HG03354 (cell line): ENCODE results near the gene ANKRD10.

Experiments used
- ATAC-seq: cut with Tn5 transposase; IDR thresholded peaks from one replicate; pipeline ENCODE4 v1.9.1; 2021; ENCODE audit warnings: mild to moderate bottlenecking; ENCODE audit not compliant: unreplicated experiment, poor library complexity, severe bottlenecking

Gene ANKRD10

GRCh38 chr13:110887597-110888333 lies 27.1 kb downstream of the ANKRD10 start:
- no peak for ATAC-seq

GRCh38 chr13:110886870-110887596 lies 27.8 kb downstream of the ANKRD10 start:
- ATAC-seq, result no peak

DNA sequence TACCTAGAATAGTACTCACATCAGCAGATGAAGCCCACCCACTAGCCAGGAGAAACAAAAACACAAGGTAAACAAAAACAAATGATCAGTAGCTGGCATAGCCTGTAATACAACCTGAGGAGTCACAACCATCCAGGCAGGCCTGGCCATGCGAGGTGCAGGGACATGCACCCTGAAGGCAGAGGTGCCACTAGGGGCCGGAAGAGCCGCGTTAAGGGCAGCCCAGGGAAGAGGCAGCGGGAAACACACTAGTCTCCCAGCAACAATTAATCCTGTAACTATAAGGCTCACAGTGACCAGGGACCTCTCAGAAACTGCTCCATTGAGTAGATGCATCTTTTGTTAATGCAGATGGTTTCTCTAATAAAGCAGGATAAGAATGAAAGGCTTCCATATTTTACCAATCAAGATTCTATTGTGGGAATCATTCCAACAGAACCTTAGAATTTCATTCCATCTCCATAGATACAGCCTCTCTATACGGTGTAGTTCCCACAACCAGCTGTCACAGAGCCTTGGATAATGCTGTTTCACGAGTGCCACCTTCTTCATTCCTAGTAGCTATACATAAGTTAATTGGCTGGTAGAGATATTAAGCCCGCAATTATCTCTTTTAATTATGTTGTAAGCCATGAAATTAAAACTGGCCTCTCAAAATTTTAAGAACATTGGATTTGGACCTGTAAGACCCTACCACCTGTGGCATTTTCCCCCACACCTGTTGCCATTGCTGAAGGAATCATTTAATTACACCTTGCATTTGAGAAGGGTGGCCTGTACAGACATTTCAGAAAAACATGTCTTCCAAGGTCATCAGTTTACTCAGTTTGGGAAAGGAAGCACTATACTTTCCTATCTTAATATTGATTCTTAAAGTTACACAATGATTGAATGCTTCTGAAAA lies 28.7 kb downstream of the ANKRD10 start:
- no peak for ATAC-seq

DNA sequence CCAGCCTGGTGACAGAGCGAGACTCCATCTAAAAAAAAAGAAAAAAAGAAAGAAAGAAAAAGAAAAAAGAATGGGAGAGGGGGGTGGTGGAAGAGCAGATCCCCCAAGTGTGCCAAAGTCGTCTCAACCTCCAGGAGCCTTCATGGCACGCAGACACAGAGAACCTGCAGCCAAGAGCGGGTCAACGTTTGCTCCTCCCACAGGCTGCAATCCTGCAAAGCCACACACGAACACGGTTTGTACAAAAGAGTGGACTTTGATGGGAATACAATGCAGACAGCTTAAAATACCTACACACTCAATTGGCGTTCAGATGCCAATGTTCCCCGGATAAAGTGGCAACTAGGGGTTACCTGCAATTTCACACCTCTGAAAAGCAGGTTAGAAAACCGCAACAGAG lies 29.4 kb downstream of the ANKRD10 start:
- no peak for ATAC-seq

GRCh38 chr13:110884517-110884916 lies 30.4 kb downstream of the ANKRD10 start:
- no peak for ATAC-seq

DNA sequence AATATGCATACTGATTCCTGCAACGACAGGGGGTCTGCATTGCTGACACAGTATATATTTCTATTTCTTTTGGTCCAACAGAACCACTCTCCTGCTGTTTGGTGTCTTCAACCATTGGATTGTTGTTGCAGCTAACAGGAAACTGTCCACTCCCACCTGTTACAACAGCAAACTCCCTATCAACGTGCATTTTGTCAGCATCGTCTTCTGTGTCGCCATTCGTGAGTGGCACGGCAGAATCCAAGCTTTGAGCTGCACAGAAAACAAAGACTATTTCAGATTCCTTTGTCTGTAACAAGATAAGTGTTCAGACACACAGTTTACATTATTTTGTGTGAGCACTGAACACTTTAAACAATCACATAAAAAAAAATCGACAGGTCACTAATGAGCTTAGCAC lies 31.3 kb downstream of the ANKRD10 start:
- no peak for ATAC-seq

DNA sequence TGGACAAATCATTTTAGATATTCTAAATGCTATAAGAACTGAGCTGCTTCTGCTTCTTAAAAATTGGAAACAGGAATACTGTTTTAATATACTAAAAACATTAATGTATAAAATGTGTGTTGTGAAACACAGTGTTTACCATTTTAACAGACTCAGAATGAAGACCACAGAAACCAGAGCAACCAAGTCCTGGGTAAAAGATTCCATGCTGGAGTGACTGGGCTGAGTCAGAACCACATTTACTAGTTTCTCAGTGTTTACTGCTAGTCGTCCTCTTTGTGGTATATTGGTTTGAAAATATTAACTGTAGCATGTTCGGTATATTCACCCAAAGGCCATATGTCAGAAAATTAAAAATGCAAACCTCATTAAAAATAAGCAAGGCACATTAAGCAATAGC lies 31.9 kb downstream of the ANKRD10 start:
- no peak for ATAC-seq

GRCh38 chr13:110881839-110882627 lies 32.8 kb downstream of the ANKRD10 start:
- ATAC-seq, result no peak

DNA sequence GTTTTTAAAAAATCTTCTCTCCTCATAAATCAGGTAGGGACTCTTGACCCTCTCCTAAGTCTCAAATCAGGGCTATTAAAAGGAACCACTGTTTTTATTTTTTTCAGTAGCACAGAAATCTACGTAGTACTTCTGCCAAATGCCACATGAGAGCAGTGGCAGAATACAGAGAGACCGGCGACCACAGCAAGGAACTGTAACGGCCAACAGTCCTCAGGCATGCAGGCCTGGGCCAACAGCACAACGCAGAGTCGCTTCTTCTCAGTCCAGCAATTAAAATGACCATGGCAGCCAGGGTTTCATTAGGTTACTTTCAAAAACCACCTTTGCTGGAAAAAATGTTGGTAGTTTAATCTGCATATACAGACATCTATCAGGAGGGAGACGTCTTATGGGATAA lies 34.2 kb downstream of the ANKRD10 start:
- no peak for ATAC-seq

DNA sequence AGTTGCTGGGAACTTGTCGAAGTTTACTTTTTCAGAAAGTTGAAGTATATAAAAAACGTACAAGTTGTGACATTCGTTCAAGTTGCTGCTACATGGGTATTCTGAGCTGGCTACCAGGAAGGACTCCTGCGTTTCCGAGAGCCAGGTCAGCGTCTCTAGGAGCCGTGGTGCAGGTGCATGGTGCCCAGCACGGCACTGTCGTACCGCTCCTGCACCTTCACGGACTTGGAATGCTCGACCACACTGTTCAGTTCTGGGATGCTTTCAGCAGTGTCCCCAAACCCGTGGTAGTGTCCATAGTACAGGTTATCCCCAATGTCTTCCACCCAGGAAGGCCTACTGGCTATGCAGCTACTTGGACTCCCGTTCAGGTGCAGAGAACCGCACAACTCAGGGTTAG lies 35.4 kb downstream of the ANKRD10 start:
- ATAC-seq, result no peak

GRCh38 chr13:110877737-110878258 lies 37.1 kb downstream of the ANKRD10 start:
- no peak for ATAC-seq

GRCh38 chr13:110876609-110877008 lies 38.3 kb downstream of the ANKRD10 start:
- no peak for ATAC-seq

DNA sequence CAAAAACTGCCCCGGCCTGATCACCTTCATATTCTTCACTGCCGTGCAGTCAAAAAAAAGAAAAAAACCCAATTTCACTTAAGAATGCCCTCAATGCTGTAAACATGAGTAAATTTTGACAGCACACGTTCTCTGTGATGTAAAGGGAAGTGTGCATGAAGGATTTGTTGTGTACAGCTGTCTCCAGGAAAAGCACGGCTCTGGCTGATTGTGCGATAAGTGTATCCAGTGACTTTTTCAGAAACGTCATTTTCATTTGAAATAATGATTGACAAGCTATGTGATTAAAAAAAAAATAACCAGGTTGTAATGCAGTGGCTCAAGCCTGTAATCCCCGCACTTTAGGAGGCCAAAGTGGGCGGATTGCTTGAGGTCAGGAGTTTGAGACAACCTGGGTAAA lies 39.6 kb downstream of the ANKRD10 start:
- ATAC-seq, result no peak

GRCh38 chr13:110874508-110874960 lies 40.3 kb downstream of the ANKRD10 start:
- ATAC-seq, result peak; percentile 44

DNA sequence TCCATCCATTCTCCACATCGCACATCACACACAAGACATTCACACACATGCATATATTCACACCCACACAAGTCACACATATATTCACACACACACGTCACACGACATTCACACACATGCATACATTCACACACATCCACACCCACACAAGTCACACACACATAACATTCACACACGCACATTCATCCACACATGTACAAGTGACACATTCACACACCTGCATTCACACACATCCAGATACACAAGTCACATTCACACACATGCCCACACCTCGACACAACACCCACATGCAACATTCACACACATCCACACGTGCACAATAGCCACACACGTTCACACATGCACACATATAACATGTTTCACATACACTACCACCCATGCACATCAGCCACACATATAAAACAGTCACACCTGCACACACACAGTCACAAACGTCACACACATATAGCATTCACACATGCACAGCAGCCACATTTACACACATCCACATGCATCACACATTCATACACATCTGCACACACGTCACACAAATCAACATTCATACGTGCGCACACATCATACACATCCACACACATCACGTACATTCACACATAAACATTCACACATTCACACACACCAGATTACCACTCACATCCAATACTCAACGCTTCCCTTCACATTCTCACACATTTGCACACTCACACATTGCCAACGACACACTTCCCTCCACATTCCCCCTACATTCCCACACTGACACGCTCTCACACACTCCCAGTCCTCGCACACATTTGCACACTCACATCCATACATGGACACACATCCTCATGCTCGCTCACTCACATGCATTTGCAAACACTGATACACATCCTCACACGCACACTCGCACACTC lies 41.0 kb downstream of the ANKRD10 start:
- no peak for ATAC-seq

- ATAC-seq, result no peak
These were observed 41.9 kb downstream of the ANKRD10 start for GRCh38 chr13:110872768-110873638.

DNA sequence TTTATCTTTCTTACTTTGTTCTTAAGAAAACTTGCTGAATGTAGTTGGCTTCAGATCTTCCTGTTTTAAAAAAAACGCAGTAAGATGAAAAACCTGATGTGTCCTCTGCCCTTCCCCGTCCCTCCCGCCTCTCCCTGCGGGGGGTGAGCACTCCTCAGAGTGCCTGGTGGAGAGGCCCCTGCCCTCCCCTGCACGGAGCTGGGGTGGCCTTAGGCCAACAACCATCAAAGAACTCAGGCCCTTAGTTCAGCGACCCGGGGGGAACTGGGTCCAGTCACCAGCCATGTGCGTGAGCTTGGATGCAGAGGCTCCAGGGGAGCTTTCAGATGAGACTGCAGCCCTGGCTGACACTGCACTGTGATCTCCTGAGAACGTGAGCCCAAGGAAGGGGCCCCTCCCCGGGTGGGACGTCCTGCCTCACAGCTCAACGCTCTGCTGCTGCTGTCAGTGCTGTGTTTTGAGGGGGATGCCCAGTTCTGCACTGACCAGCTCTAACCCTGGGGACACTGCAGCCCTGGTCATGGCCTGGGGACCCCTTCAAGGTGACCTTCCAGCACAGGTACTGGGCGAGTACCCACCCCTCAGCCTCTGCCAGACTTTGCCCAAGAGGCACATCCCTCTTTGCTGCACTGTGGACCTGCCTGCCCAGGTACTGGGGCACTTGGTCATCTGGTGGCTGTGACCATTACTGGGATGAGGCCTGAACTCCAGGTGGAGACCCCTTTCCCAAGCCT lies 42.7 kb downstream of the ANKRD10 start:
- no peak for ATAC-seq
